Measurements from ENCODE around the gene KIF1A. TPM values are rescaled to one million over a fixed set of nuclear protein-coding genes. Genes with fewer than 3 reads are reported as not detected.
A peak's percentile ranks its signal among the peaks of the same experiment; 100 is the strongest.
"Not testable (repeated sequence)": the region's sequence is repeated elsewhere in the genome, so short reads cannot be mapped to it uniquely, and the experiment has no call there.

KIF1A gene
- total and polyA plus RNA-seq, 2 of the 13 experiments (the other 11 are each of a cell fraction or from before 2014, with no cell fraction given) = 0.01 TPM; not detected in 1

- BruUV-seq (replicated peaks); FAIRE-seq; CTCF ChIA-PET (ENCODE audit: low intra/inter-chr PET ratio, low total read pairs); H3K27ac ChIP-seq (ENCODE audit: extremely low read length, insufficient read depth, low read length); H2AFZ ChIP-seq (ENCODE audit: low read length); H3K9me3 ChIP-seq (ENCODE audit: low read length); in situ Hi-C loops (cut with HindIII; ENCODE audit: extremely low pct_ligation_motif_present, low pct_unique_long_range_greater_than_20kb); intact Hi-C loops (cut with micrococcal nuclease; ENCODE audit: unreplicated experiment); H3K4me2 ChIP-seq (ENCODE audit: low read depth, low read length); H3K27me3 ChIP-seq (ENCODE audit: control insufficient read depth in 1 of 2, insufficient read depth in 2 of 2, low read length in 2 of 2); DNase-seq (ENCODE audit: low spot score); POLR2A ChIA-PET; H3K36me3 ChIP-seq (replicated peaks in 1 of 2; ENCODE audit: control insufficient read depth in 1 of 2, insufficient read depth in 2 of 2, low read length in 2 of 2); H3K4me1 ChIP-seq (ENCODE audit: insufficient read depth, low read length); H3K9ac ChIP-seq (ENCODE audit: insufficient read depth, low read depth, low read length); ATAC-seq; H4K20me1 ChIP-seq (ENCODE audit: insufficient read depth, low read length); H3K4me3 ChIP-seq (replicated peaks in 1 of 3; ENCODE audit: insufficient read depth in 1 of 3, low read depth in 2 of 3, low read length in 3 of 3); H3K79me2 ChIP-seq (ENCODE audit: insufficient read depth, low read length): not testable (repeated sequence)
- no CpG with 5 or more reads among the region's 12 CpGs for WGBS (ENCODE audit: low lambda C conversion rate)
Measured at GRCh38 chr2:240694304-240694703, 125.7 kb downstream of the KIF1A start.

DNA sequence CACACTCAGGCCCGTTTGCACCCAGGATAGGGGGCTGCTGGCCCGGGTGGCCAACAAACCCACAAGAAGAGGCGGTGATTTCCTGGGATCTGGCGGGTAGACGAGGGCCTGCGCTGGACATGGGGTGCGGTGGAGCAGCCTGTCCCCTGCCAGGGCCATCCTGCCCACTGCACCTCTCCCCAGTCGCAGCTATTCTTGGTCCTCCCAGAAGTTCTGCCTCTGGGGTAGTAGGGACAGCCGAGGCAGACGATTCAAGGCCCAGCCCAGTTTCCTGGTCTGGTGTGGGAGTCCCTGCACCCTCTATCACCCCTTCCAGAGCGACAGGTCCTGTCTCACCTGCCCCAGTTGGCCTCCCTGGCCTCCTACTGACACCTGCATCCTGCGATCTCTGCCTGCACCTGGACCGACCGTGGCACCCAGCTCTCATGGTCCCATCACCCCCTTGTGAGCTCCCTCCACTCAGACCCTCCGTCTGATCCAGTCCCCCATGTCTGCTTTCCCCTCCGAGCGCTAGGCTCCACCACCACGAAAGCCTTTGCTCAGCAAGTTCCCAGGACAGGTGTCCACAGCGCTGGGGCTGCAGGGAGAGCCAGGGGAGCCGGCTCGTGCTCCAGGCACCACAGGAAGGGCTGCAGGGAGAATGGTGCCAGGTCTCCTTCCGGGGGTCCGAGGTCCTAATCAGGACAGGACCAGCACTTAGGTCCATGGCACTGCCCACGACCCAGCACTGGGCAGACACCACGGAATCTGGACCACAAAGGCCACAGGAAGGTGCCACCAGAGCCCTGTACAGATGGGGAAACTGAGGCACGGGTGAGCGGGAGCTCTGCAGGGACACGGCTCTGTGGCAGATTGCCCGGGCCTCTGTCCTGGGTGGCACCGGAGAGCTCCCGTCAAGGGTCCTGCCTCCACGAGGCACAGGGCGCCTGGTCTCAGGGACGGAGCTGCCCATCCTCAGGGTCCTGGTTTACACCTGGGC, 127.1 kb downstream of the KIF1A start:
- H3K4me2 ChIP-seq (ENCODE audit: low read depth, low read length); H3K27ac ChIP-seq (ENCODE audit: extremely low read length, insufficient read depth, low read length); in situ Hi-C loops (cut with HindIII; ENCODE audit: extremely low pct_ligation_motif_present, low pct_unique_long_range_greater_than_20kb); POLR2A ChIA-PET; H3K79me2 ChIP-seq (ENCODE audit: insufficient read depth, low read length); intact Hi-C loops (cut with micrococcal nuclease; ENCODE audit: unreplicated experiment); H3K9me3 ChIP-seq (ENCODE audit: low read length); H3K4me1 ChIP-seq (ENCODE audit: insufficient read depth, low read length); CTCF ChIA-PET (ENCODE audit: low intra/inter-chr PET ratio, low total read pairs); H3K4me3 ChIP-seq (replicated peaks in 1 of 3; ENCODE audit: insufficient read depth in 1 of 3, low read depth in 2 of 3, low read length in 3 of 3); H3K36me3 ChIP-seq (replicated peaks in 1 of 2; ENCODE audit: control insufficient read depth in 1 of 2, insufficient read depth in 2 of 2, low read length in 2 of 2); ATAC-seq; DNase-seq (ENCODE audit: low spot score); H3K9ac ChIP-seq (ENCODE audit: insufficient read depth, low read depth, low read length); H2AFZ ChIP-seq (ENCODE audit: low read length); H4K20me1 ChIP-seq (ENCODE audit: insufficient read depth, low read length); FAIRE-seq; BruUV-seq (replicated peaks): not testable (repeated sequence)
- H3K27me3 ChIP-seq (ENCODE audit: control insufficient read depth in 1 of 2, insufficient read depth in 2 of 2, low read length in 2 of 2) = peaks cover 6 to 17% of the 10 kb centered on the region in 2 experiments; a peak in 4 of 5 replicates
- WGBS (ENCODE audit: low lambda C conversion rate) = 19% methylated on average over 7 of the region's 34 CpGs

- 38% methylated on average over 11 of the region's 37 CpGs for WGBS (ENCODE audit: low lambda C conversion rate)
- POLR2A ChIA-PET; H3K79me2 ChIP-seq (ENCODE audit: insufficient read depth, low read length); H3K9me3 ChIP-seq (ENCODE audit: low read length); H3K4me3 ChIP-seq (replicated peaks in 1 of 3; ENCODE audit: insufficient read depth in 1 of 3, low read depth in 2 of 3, low read length in 3 of 3); DNase-seq (ENCODE audit: low spot score); FAIRE-seq; H4K20me1 ChIP-seq (ENCODE audit: insufficient read depth, low read length); intact Hi-C loops (cut with micrococcal nuclease; ENCODE audit: unreplicated experiment); H3K4me1 ChIP-seq (ENCODE audit: insufficient read depth, low read length); BruUV-seq (replicated peaks); H3K9ac ChIP-seq (ENCODE audit: insufficient read depth, low read depth, low read length); H2AFZ ChIP-seq (ENCODE audit: low read length); H3K36me3 ChIP-seq (replicated peaks in 1 of 2; ENCODE audit: control insufficient read depth in 1 of 2, insufficient read depth in 2 of 2, low read length in 2 of 2); H3K4me2 ChIP-seq (ENCODE audit: low read depth, low read length); CTCF ChIA-PET (ENCODE audit: low intra/inter-chr PET ratio, low total read pairs); in situ Hi-C loops (cut with HindIII; ENCODE audit: extremely low pct_ligation_motif_present, low pct_unique_long_range_greater_than_20kb); H3K27ac ChIP-seq (ENCODE audit: extremely low read length, insufficient read depth, low read length): not testable (repeated sequence)
- peak; percentile 9 for ATAC-seq
- peaks cover 13 to 28% of the 10 kb centered on the region in 2 experiments; a peak in 4 of 5 replicates for H3K27me3 ChIP-seq (ENCODE audit: control insufficient read depth in 1 of 2, insufficient read depth in 2 of 2, low read length in 2 of 2)
Measured at GRCh38 chr2:240691631-240692420, 128.2 kb downstream of the KIF1A start, which contains the start of gene AQP12A. Gene AQP12A (plus strand): TSS chr2:240691866. CDS start chr2:240691914, 48 bp downstream.

DNA sequence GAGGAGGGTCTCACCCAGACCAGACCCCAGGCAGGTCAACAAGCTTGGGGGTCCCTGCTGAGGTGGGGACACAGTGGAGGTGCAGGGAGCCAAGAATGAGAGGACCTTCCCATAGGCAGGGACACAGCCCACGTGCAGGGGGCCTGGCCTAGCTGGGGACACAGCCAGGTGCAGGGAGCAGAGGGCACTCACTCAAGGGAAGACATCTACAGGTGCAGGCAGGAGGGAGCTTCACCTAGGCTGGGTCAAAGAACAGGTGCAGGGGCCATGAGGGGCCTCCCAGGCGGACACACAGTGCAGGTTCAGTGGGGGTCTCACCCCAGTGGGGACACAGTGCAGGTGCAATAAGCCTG, 129.0 kb downstream of the KIF1A start:
- FAIRE-seq; intact Hi-C loops (cut with micrococcal nuclease; ENCODE audit: unreplicated experiment); H3K9me3 ChIP-seq (ENCODE audit: low read length); POLR2A ChIA-PET; H3K4me2 ChIP-seq (ENCODE audit: low read depth, low read length); H3K36me3 ChIP-seq (replicated peaks in 1 of 2; ENCODE audit: control insufficient read depth in 1 of 2, insufficient read depth in 2 of 2, low read length in 2 of 2); in situ Hi-C loops (cut with HindIII; ENCODE audit: extremely low pct_ligation_motif_present, low pct_unique_long_range_greater_than_20kb); H3K27ac ChIP-seq (ENCODE audit: extremely low read length, insufficient read depth, low read length); CTCF ChIA-PET (ENCODE audit: low intra/inter-chr PET ratio, low total read pairs); DNase-seq (ENCODE audit: low spot score); ATAC-seq; BruUV-seq (replicated peaks); H3K9ac ChIP-seq (ENCODE audit: insufficient read depth, low read depth, low read length); H3K4me3 ChIP-seq (replicated peaks in 1 of 3; ENCODE audit: insufficient read depth in 1 of 3, low read depth in 2 of 3, low read length in 3 of 3); H4K20me1 ChIP-seq (ENCODE audit: insufficient read depth, low read length); H3K4me1 ChIP-seq (ENCODE audit: insufficient read depth, low read length); H2AFZ ChIP-seq (ENCODE audit: low read length); H3K79me2 ChIP-seq (ENCODE audit: insufficient read depth, low read length): not testable (repeated sequence)
- 0% methylated on average over 1 of the region's 2 CpGs for WGBS (ENCODE audit: low lambda C conversion rate)
- peaks cover 16 to 35% of the 10 kb centered on the region in 2 experiments for H3K27me3 ChIP-seq (ENCODE audit: control insufficient read depth in 1 of 2, insufficient read depth in 2 of 2, low read length in 2 of 2)
